ENCODE results near the gene RUNX2.

- TF ChIP-seq CTCF (IDR thresholded peaks at IDR 0.05; ENCODE audit: low read depth, low read length) (no peak), POLR2A (IDR thresholded peaks at IDR 0.05; ENCODE audit: extremely low read depth, insufficient read length) (no peak), MAX (IDR thresholded peaks at IDR 0.05; ENCODE audit: low read depth, low read length) (no peak), MYC (IDR thresholded peaks at IDR 0.05; ENCODE audit: low read depth, low read length) (no peak)
Measured at GRCh38 chr6:45411959-45412358, 83.8 kb downstream of the RUNX2 start.

Measured in NB4 (cell line).